Small intestine (tissue), 7 donors: ENCODE data around the gene RNU2-1. TPM values are rescaled to one million over a fixed set of nuclear protein-coding genes. Genes with fewer than 3 reads are reported as not detected.
"Not testable (repeated sequence)": the region's sequence is repeated elsewhere in the genome, so short reads cannot be mapped to it uniquely, and the experiment has no call there.

Experiments
- DNase-seq, 2 donors: peaks; one replicate each; pipeline versions ENCODE4 v3.0.0 to v3.0.0-alpha.2; 2013
- FAIRE-seq: peaks from 2 replicates; lab custom pipeline; 2012; peaks lifted over from hg19 to GRCh38; lab: Jason Lieb, UNC
- H3K27ac ChIP-seq, 3 donors: one replicate each; pipeline ENCODE4 v1.5.1; 2013; ENCODE audit warnings: low read length in 2 of 3, mild to moderate bottlenecking in 2 of 3, control low read depth in 1 of 3, inconsistent platforms in 1 of 3, low read depth in 1 of 3, moderate library complexity in 1 of 3
- H3K27me3 ChIP-seq, 3 donors: one replicate each; pipeline ENCODE4 v1.6.1; 2013; ENCODE audit warnings: low read length in 3 of 3, inconsistent platforms in 1 of 3; ENCODE audit not compliant: control insufficient read depth in 3 of 3, insufficient read depth in 3 of 3
- H3K36me3 ChIP-seq, 3 donors: one replicate each; pipeline ENCODE4 v1.6.1; 2013; ENCODE audit warnings: low read length in 3 of 3, inconsistent platforms in 1 of 3, low read depth in 1 of 3, mild to moderate bottlenecking in 1 of 3, moderate library complexity in 1 of 3; ENCODE audit not compliant: control insufficient read depth in 3 of 3, insufficient read depth in 2 of 3
- H3K4me1 ChIP-seq, 3 donors: one replicate each; pipeline ENCODE4 v1.6.1; 2013; ENCODE audit warnings: low read length in 2 of 3, inconsistent platforms in 1 of 3, low read depth in 1 of 3, mild to moderate bottlenecking in 1 of 3, moderate library complexity in 1 of 3; ENCODE audit not compliant: control insufficient read depth in 3 of 3, insufficient read depth in 2 of 3
- H3K4me3 ChIP-seq, 3 donors: one replicate each; pipeline ENCODE4 v1.5.1; 2013; ENCODE audit warnings: low read length in 3 of 3, control low read depth in 1 of 3, inconsistent platforms in 1 of 3, low read depth in 1 of 3, mild to moderate bottlenecking in 1 of 3, moderate library complexity in 1 of 3
- H3K9me3 ChIP-seq, 2 donors: one replicate each; pipeline ENCODE4 v1.6.1; 2013; ENCODE audit warnings: low read depth in 1 of 2, low read length in 1 of 2; ENCODE audit not compliant: control insufficient read depth in 2 of 2, insufficient read depth in 1 of 2
- WGBS, 3 donors: extraction: QIAGEN DNeasy Blood & Tissue Kit; methylation state at CpG; one replicate each; pipeline ENCODE4 v1.1.7; 2013; 5-methylcytosine and 5-hydroxymethylcytosine counted together
- polyA plus RNA-seq, 4 donors: library from polyadenylated mRNA; stranded (reverse) in 3 of 4; unstranded in 1 of 4; fragments of 200-250 nt in 3 of 4; fragments of 120-200 nt in 1 of 4; gene quantifications; one replicate each; pipeline versions ENCODE4 v1.2.1 to v1.2.3, GENCODE V29; 2013
- donor health status: healthy with polysubstance abuse.
- donor health status: control.
- donor health status: control.
- donor health status: Bipolar disorder and iron deficiency.
- donor health status: healthy.

Gene RNU2-1
- polyA plus RNA-seq, 4 donors, result not detected

DNA sequence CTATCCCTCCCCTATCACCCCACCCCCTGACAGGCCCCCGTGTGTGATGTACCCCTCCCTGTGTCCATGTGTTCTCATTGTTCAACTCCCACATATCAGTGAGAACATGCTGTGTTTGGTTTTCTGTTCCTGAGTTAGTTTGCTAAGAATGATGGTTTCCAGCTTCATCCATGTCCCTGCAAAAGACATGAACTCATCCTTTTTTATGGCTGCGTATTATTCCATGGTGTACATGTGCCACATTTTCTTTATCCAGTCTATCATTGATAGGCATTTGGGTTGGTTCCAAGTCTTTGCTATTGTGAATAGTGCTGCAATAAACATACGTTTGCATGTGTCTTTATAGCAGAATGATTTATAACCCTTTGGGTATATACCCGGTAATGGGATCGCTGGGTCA is 47.1 kb downstream of the RNU2-1 start:
- H3K36me3 ChIP-seq, result peaks cover 12 to 73% (median 30%) of the 10 kb centered on the region in 3 donors

DNA sequence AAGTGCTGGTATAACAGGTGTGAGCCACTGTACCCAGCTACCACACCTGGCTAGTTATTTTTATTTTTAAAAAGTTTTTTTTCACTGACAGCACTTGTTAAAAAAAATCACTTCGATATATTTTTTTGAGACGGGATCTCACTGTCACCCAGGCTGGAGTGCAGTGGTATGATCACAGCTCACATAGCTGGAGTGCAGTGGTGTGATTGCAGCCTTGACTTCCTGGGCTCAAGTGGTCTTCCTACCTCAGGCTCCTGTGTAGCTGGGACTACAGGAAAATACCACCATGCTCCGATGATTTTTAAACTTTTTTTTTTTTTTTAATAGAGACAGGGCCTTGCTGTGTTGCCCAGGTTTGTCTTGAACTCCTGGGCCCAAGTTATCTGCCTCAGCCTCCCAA is 49.9 kb downstream of the RNU2-1 start:
- Histone ChIP-seq H3K4me1 (peaks cover 0 to under 1% (median 0%) of the 10 kb centered on the region in 3 donors), H3K4me3 (no peak overlapping the region), H3K27me3 (no peaks in the 10 kb centered on the region), H3K27ac (no peak overlapping the region), H3K36me3 (peaks cover 4 to 67% (median 17%) of the 10 kb centered on the region in 3 donors), H3K9me3 (no peaks in the 10 kb centered on the region)
- DNase-seq (no peak), FAIRE-seq (no peak)
- WGBS, 3 donors, result 91 to 96% (median 96%) methylated on average over 3 of the region's 3 CpGs

More for the DNA sequence above, 47.1 kb downstream of the RNU2-1 start:
- not testable (repeated sequence) for FAIRE-seq, H3K27me3 ChIP-seq, H3K27ac ChIP-seq, DNase-seq, H3K4me1 ChIP-seq, H3K9me3 ChIP-seq, H3K4me3 ChIP-seq
- WGBS, 3 donors, result 66 to 85% (median 82%) methylated on average over 5 of the region's 5 CpGs

Other genes with a start within 250 kb of the RNU2-1 start
- gene RPL27, start 235.6 kb downstream of the RNU2-1 start, polyA plus RNA-seq, result 1,000 to 10,000 TPM; 1,737 to 4,151 (median 2,370) TPM
- 10 to 100 TPM; 51.5 to 62.4 (median 59.7) TPM for gene IFI35, start 227.2 kb downstream of the RNU2-1 start, polyA plus RNA-seq
- 100 to 1,000 TPM in 1 of 4 donors, 10 to 100 TPM in 3; 20.1 to 163 (median 66.4) TPM for gene VAT1, start 211.6 kb downstream of the RNU2-1 start, polyA plus RNA-seq
- gene RND2, start 208.7 kb downstream of the RNU2-1 start, polyA plus RNA-seq, result under 1 TPM in 3 of 4 donors, not detected in 1; 0.27 to 0.67 (median 0.41) TPM
- gene BRCA1, start 108.6 kb downstream of the RNU2-1 start, polyA plus RNA-seq, result 10 to 100 TPM in 1 of 4 donors, 1 to 10 TPM in 2, under 1 TPM in 1; 0.45 to 12.4 (median 5.5) TPM
- 100 to 1,000 TPM in 1 of 4 donors, 10 to 100 TPM in 3; 42.7 to 142 (median 68.6) TPM for gene NBR1, start 62.8 kb downstream of the RNU2-1 start, polyA plus RNA-seq
- gene TMEM106A, start 22.1 kb downstream of the RNU2-1 start, polyA plus RNA-seq, result 10 to 100 TPM in 1 of 4 donors, 1 to 10 TPM in 2, under 1 TPM in 1; 0.22 to 67.2 (median 3.8) TPM
- gene CCDC200, start 5.4 kb downstream of the RNU2-1 start, polyA plus RNA-seq, result 10 to 100 TPM in 1 of 4 donors, not detected in 3; 54.2 TPM
- 10 to 100 TPM in 1 of 4 donors, 1 to 10 TPM in 2, under 1 TPM in 1; 0.45 to 10.1 (median 2.6) TPM for gene ARL4D, start 165.0 kb upstream of the RNU2-1 start, polyA plus RNA-seq
- 10 to 100 TPM; 21.6 to 33.8 (median 27.4) TPM for gene DHX8, start 250.0 kb upstream of the RNU2-1 start, polyA plus RNA-seq